NOMO-1 treated with dmso at 0.1 percent for 144 hours (cell line): Measurements from ENCODE around the gene VAPB.
A peak's percentile ranks its signal among the peaks of the same experiment; 100 is the strongest.
"Not testable (repeated sequence)": the region's sequence is repeated elsewhere in the genome, so short reads cannot be mapped to it uniquely, and the experiment has no call there.

Source experiments
- DNase-seq: peaks from one replicate; lab custom pipeline; 2025; ENCODE audit not compliant: unreplicated experiment; lab: John Stamatoyannopoulos, UW

The VAPB gene

GRCh38 chr20:58406422-58407001 lies 17.5 kb downstream of the VAPB start:
- DNase-seq: no peak

GRCh38 chr20:58407201-58407873 lies 18.3 kb downstream of the VAPB start:
- peak; percentile 9 for DNase-seq

- no peak for DNase-seq
These were observed 19.0 kb downstream of the VAPB start for GRCh38 chr20:58407966-58408557.

- no peak for DNase-seq
These were observed 19.7 kb downstream of the VAPB start for GRCh38 chr20:58408603-58409246.

GRCh38 chr20:58414216-58414615 lies 25.2 kb downstream of the VAPB start:
- DNase-seq: not testable (repeated sequence)

GRCh38 chr20:58414786-58415185 lies 25.8 kb downstream of the VAPB start:
- DNase-seq: not testable (repeated sequence)

GRCh38 chr20:58416057-58416456 lies 27.0 kb downstream of the VAPB start:
- no peak for DNase-seq

- DNase-seq: no peak
These were observed 27.8 kb downstream of the VAPB start for GRCh38 chr20:58416835-58417234.

GRCh38 chr20:58417438-58417837 lies 28.4 kb downstream of the VAPB start:
- DNase-seq: no peak

- no peak for DNase-seq
These were observed 30.1 kb downstream of the VAPB start for GRCh38 chr20:58418949-58419748.

- DNase-seq: no peak
These were observed 31.9 kb downstream of the VAPB start for GRCh38 chr20:58420798-58421496.

- no peak for DNase-seq
These were observed 32.4 kb downstream of the VAPB start for GRCh38 chr20:58421497-58421850.

- no peak for DNase-seq
These were observed 35.4 kb downstream of the VAPB start for GRCh38 chr20:58424218-58424969.

- DNase-seq: not testable (repeated sequence)
These were observed 38.5 kb downstream of the VAPB start for GRCh38 chr20:58427571-58427970.

- DNase-seq: no peak
These were observed 39.3 kb downstream of the VAPB start for GRCh38 chr20:58428364-58428763.

- DNase-seq: no peak
These were observed 40.3 kb downstream of the VAPB start for GRCh38 chr20:58429303-58429702.

GRCh38 chr20:58431134-58431533 lies 42.1 kb downstream of the VAPB start:
- DNase-seq: no peak

GRCh38 chr20:58432186-58432954 lies 43.3 kb downstream of the VAPB start:
- no peak for DNase-seq

- DNase-seq: no peak
These were observed 44.1 kb downstream of the VAPB start for GRCh38 chr20:58433029-58433647.
